HCT116 (cell line): ENCODE measurements around the gene MARCHF6.

Source experiments
- CEBPB ChIP-seq: IDR thresholded peaks from 2 replicates; pipeline ENCODE4 v1.6.1; 2012; ENCODE audit warnings: low read depth
- CTCF ChIP-seq, 3 experiments: fragments of 200-600 bp in 1 of 3; sonication (generic) in 1 of 3; IDR thresholded peaks in 2 of 3; conservative IDR thresholded peaks in 1 of 3; 2 replicates each; pipeline ENCODE4 v1.5.1; 2012 to 2017; ENCODE audit warnings: low read depth in 2 of 3, low read length in 2 of 3, antibody characterized with exemption in 1 of 3, borderline replicate concordance in 1 of 3, control low read depth in 1 of 3, mild to moderate bottlenecking in 1 of 3, mixed read lengths in 1 of 3, mixed run types in 1 of 3, moderate library complexity in 1 of 3; ENCODE audit not compliant: insufficient read depth in 1 of 3
- ELF1 ChIP-seq: IDR thresholded peaks from 2 replicates; pipeline ENCODE4 v1.6.1; 2012; ENCODE audit warnings: low read depth, borderline replicate concordance
- EZH2 ChIP-seq: fragments of 200-600 bp; sonication (generic); IDR thresholded peaks from 2 replicates; pipeline ENCODE4 v1.6.1; 2017; ENCODE audit warnings: antibody characterized with exemption, mixed run types
- EZH2phosphoT487 ChIP-seq: fragments of 200-600 bp; IDR thresholded peaks from 2 replicates; pipeline ENCODE4 v1.6.1; 2018; ENCODE audit warnings: antibody characterized with exemption, borderline replicate concordance
- POLR2A ChIP-seq: IDR thresholded peaks from 2 replicates; pipeline ENCODE4 v1.7.0; 2011; ENCODE audit warnings: borderline replicate concordance; ENCODE audit not compliant: insufficient read depth, insufficient read length; ENCODE audit errors: extremely low read depth
- POLR2AphosphoS5 ChIP-seq: IDR thresholded peaks from 2 replicates; pipeline ENCODE4 v1.6.1; 2011; ENCODE audit warnings: mild to moderate bottlenecking, low read depth, low read length, moderate library complexity
- RAD21 ChIP-seq: IDR thresholded peaks from 2 replicates; pipeline ENCODE4 v1.6.1; 2012; ENCODE audit warnings: low read depth, mild to moderate bottlenecking
- REST ChIP-seq: IDR thresholded peaks from 2 replicates; pipeline ENCODE4 v1.6.1; 2012; ENCODE audit warnings: low read depth
- ZBTB33 ChIP-seq: IDR thresholded peaks from 2 replicates; pipeline ENCODE4 v1.6.1; 2011; ENCODE audit warnings: mild to moderate bottlenecking, low read length, moderate library complexity; ENCODE audit not compliant: insufficient replicate concordance; ENCODE audit errors: extremely low read depth
- ZNF274 ChIP-seq: fragments of 200-500 bp; sonication (Bioruptor generic); IDR thresholded peaks from 2 replicates; pipeline ENCODE4 v1.6.1; 2014; ENCODE audit warnings: mild to moderate bottlenecking, low read depth, low read length, inconsistent platforms
- TF ChIP-seq, protein P1 (sequence below): IDR thresholded peaks from 2 replicates; pipeline ENCODE4 v1.6.1; 2012
- TF ChIP-seq, protein P2 (sequence below): IDR thresholded peaks from 2 replicates; pipeline ENCODE4 v1.6.1; 2012

DNA sequence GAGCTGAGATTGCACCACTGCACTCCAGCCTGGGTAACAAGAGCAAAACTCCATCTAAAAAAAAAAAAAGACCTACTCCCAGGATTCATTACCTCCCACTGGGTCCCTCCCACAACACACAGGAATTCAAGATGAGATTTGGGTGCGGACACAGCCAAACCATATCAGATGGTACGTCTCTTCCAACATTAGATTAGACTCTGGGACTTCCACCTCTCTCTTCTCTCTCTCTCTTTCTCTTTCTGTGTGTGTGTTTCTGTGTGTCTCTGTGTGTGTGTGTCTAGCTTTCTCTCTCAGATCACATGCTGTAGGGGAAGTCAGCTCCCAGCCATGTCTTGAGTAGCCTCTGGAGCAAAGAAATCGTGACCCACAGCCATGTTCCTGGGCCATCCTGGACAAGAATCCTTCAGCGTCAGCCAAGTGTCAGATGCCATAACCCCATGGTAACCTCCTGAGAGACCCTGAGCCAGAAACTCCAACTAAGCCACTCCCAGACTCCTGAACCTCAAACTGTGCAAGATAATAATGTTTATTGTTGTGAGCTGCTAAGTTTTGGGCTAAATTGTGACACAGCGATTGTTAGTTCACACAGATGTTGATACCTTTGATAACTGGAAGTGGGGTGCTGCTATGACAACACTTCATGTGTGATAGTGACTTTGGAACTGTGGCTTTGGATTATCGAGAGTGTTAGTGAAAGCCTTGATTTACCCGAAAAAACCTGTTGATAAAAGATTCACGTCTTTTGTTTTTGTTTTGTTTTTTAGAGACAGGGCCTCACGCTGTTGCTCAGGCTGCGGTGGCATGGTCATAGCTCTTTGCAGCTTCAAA, 41.7 kb upstream of the MARCHF6 start:
- TF ChIP-seq POLR2AphosphoS5 (no peak), CTCF (IDR thresholded peaks at IDR 0.05 in 2 of 3, conservative IDR thresholded peaks at IDR 0.05 in 1 of 3; ENCODE audit: borderline replicate concordance in 1 of 3, insufficient read depth in 1 of 3, low read depth in 2 of 3, low read length in 2 of 3) (no peak), ZNF274 (no peak), EZH2 (no peak), REST (no peak), POLR2A (no peak), EZH2phosphoT487 (no peak), RAD21 (no peak), ELF1 (no peak), ZBTB33 (no peak), CEBPB (no peak)
- TF ChIP-seq, protein P1, sequence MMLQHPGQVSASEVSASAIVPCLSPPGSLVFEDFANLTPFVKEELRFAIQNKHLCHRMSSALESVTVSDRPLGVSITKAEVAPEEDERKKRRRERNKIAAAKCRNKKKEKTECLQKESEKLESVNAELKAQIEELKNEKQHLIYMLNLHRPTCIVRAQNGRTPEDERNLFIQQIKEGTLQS: no peak
- TF ChIP-seq, protein P2, sequence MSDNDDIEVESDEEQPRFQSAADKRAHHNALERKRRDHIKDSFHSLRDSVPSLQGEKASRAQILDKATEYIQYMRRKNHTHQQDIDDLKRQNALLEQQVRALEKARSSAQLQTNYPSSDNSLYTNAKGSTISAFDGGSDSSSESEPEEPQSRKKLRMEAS: no peak
